NCI-H146 treated with DMSO at 0.1 percent for 48 hours (cell line): ENCODE measurements around the gene RAI1.
A peak's percentile ranks its signal among the peaks of the same experiment; 100 is the strongest.

Source experiments
- DNase-seq: peaks from one replicate; lab custom pipeline; 2025; ENCODE audit not compliant: unreplicated experiment; lab: John Stamatoyannopoulos, UW

RAI1 gene

GRCh38 chr17:17824119-17824782 is 143.0 kb downstream of the RAI1 start:
- no peak for DNase-seq

GRCh38 chr17:17824783-17825614 is 143.7 kb downstream of the RAI1 start:
- no peak for DNase-seq

GRCh38 chr17:17826342-17826713 is 145.1 kb downstream of the RAI1 start:
- no peak for DNase-seq

GRCh38 chr17:17826942-17827785 is 145.9 kb downstream of the RAI1 start:
- no peak for DNase-seq

GRCh38 chr17:17827826-17828621 is 146.8 kb downstream of the RAI1 start:
- peak; percentile 12 for DNase-seq

- DNase-seq, result no peak
Observed at GRCh38 chr17:17830269-17830567, 149.0 kb downstream of the RAI1 start.

GRCh38 chr17:17830740-17831207 is 149.5 kb downstream of the RAI1 start:
- DNase-seq, result no peak

- no peak for DNase-seq
Observed at GRCh38 chr17:17831208-17832031, 150.2 kb downstream of the RAI1 start.

GRCh38 chr17:17832032-17832363 is 150.7 kb downstream of the RAI1 start:
- no peak for DNase-seq

GRCh38 chr17:17833658-17834357 is 152.6 kb downstream of the RAI1 start:
- DNase-seq, result no peak

GRCh38 chr17:17834974-17835373 is 153.7 kb downstream of the RAI1 start:
- no peak for DNase-seq

GRCh38 chr17:17835415-17836249 is 154.4 kb downstream of the RAI1 start:
- DNase-seq, result no peak

- DNase-seq, result peak; percentile 82
Observed at GRCh38 chr17:17836250-17836817, 155.1 kb downstream of the RAI1 start.

GRCh38 chr17:17836818-17837379 is 155.6 kb downstream of the RAI1 start, which contains the start of gene SREBF1:
SREBF1 (minus strand) TSS chr17:17836986; CDS start chr17:17836817, 169 bp downstream.
- no peak for DNase-seq

- no peak for DNase-seq
Observed at GRCh38 chr17:17837380-17837821, 156.1 kb downstream of the RAI1 start.

GRCh38 chr17:17837966-17838962 is 157.0 kb downstream of the RAI1 start:
- no peak for DNase-seq
